Mesodermal cell (in vitro differentiated cells): ENCODE data around the gene IFT88. TPM values are rescaled to one million over a fixed set of nuclear protein-coding genes. Genes with fewer than 3 reads are reported as not detected.
A peak's percentile ranks its signal among the peaks of the same experiment; 100 is the strongest.

Experiments
- H3K27ac ChIP-seq: 2 replicates; pipeline ENCODE4 v1.7.0; 2013; ENCODE audit warnings: mild to moderate bottlenecking, low read depth, low read length, moderate library complexity; ENCODE audit not compliant: severe bottlenecking
- H3K36me3 ChIP-seq: 2 replicates; pipeline ENCODE4 v1.7.1; 2013; ENCODE audit warnings: mild to moderate bottlenecking, low read length, moderate library complexity; ENCODE audit not compliant: control insufficient read depth, insufficient read depth
- H3K4me1 ChIP-seq: one replicate; pipeline ENCODE4 v1.7.1; 2013; ENCODE audit warnings: mild to moderate bottlenecking, low read length; ENCODE audit not compliant: insufficient read depth, control insufficient read depth, poor library complexity, severe bottlenecking
- H3K4me3 ChIP-seq: 2 replicates; pipeline ENCODE4 v1.7.0; 2013; ENCODE audit warnings: low read length, control low read depth, mild to moderate bottlenecking; ENCODE audit not compliant: insufficient read depth, poor library complexity, severe bottlenecking; ENCODE audit errors: extremely low read depth
- H3K9me3 ChIP-seq: 2 replicates; pipeline ENCODE4 v1.7.1; 2013; ENCODE audit warnings: mild to moderate bottlenecking, low read length, moderate library complexity; ENCODE audit not compliant: control insufficient read depth
- WGBS, 2 experiments: methylation state at CpG; one replicate each; pipeline ENCODE4 v1.1.5; 2013; ENCODE audit warnings: missing lambda C conversion rate in 2 of 2; ENCODE audit not compliant: insufficient coverage in 2 of 2; 5-methylcytosine and 5-hydroxymethylcytosine counted together
- polyA plus RNA-seq, 2 experiments: library from polyadenylated mRNA; stranded (reverse); fragments of 50-300 nt; gene quantifications; one replicate each; pipeline ENCODE4 v1.2.3, GENCODE V29; 2013

IFT88 gene
- polyA plus RNA-seq (2013, experiment 1 of 2) = 10.7 TPM
- 13.0 TPM for polyA plus RNA-seq (2013, experiment 2 of 2)

DNA sequence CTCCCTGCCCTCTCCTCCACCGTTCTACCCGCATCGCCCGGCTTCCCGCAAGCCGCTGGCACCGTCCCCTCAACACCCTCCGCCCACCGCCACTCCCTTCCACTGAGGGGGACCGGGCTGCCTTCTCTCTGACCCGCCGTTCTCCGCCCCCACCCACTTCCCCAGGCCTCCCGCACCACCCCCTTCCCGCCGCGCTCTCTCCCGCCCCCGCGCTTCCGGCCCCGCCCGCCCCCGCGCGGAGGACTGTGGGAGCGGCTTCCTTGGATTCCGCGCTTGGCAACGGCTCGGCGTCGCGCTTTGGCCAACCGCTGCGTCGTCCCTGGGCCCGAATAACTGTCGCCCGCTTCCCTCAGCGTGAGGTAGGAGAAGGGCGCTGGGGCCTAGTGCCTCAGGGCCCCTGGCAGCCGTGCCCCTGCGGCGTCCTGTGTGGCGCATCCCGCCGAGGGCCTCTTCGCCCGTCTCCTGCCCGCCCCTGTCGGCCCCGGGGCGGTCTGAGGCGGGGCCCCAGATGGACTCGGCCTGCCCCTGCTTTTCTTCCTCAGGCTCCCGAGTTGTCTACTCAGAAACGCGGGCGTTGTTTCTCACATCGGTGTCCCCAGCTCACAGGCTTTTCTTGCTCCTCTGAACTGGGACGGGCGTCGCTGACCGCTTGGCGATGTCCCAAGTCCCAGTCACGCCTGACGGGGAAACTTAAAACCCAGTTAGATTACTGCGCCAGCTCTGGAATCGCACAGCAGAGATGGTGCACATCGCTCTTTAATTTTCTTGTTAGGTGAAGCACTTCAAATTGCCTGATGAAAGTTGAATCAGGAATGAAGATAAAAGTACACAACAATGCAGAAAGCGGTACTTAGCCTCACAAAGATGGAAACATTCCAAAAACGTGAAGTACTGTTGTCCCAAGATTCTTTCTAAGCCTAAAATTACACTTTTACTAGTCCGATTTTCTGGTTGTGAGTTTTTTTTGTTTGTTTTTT, at the start of gene IFT88:
Gene IFT88 (plus strand): TSS at position 260 of the 977 bp plus-strand sequence. CDS start 7,229 bp downstream, outside the sequence.
- no peaks in the 10 kb centered on the region for H3K36me3 ChIP-seq
- H3K9me3 ChIP-seq = peaks cover 16% of the 10 kb centered on the region
- H3K4me1 ChIP-seq = no peaks in the 10 kb centered on the region
- peak within 1 kb of the TSS; percentile 96 for H3K27ac ChIP-seq
- 1 to 3% methylated on average over 38 to 47 of the region's 74 CpGs for WGBS, 2 experiments
- peak within 1 kb of the TSS; percentile 65 for H3K4me3 ChIP-seq

- Histone ChIP-seq H3K9me3 (no peaks in the 10 kb centered on the region), H3K27ac (no peak overlapping the region), H3K4me3 (no peak overlapping the region), H3K36me3 (no peaks in the 10 kb centered on the region), H3K4me1 (no peaks in the 10 kb centered on the region)
- 87 to 92% methylated on average over 7 of the region's 7 CpGs for WGBS, 2 experiments
Observed at GRCh38 chr13:20518660-20519100, 48.3 kb upstream of the IFT88 start.

- WGBS, 2 experiments = no CpG with 5 or more reads among the region's 1 CpG
- no peak overlapping the region for H3K4me3 ChIP-seq
- no peak overlapping the region for H3K27ac ChIP-seq
Observed at GRCh38 chr13:20519875-20520274, 47.1 kb upstream of the IFT88 start.

GRCh38 chr13:20521364-20522115, 45.4 kb upstream of the IFT88 start:
- H3K9me3 ChIP-seq = no peaks in the 10 kb centered on the region
- no peaks in the 10 kb centered on the region for H3K4me1 ChIP-seq
- WGBS, 2 experiments = 80 to 100% methylated on average over 2 to 4 of the region's 5 CpGs
- no peak overlapping the region for H3K27ac ChIP-seq
- H3K4me3 ChIP-seq = no peak overlapping the region
- no peaks in the 10 kb centered on the region for H3K36me3 ChIP-seq

More at GRCh38 chr13:20519875-20520274, 47.1 kb upstream of the IFT88 start:
- no peaks in the 10 kb centered on the region for H3K36me3 ChIP-seq
- H3K4me1 ChIP-seq = no peaks in the 10 kb centered on the region
- no peaks in the 10 kb centered on the region for H3K9me3 ChIP-seq

GRCh38 chr13:20525144-20525600, 41.8 kb upstream of the IFT88 start:
- H3K4me3 ChIP-seq = peak overlapping the region; percentile 56
- WGBS, 2 experiments = 1 to 4% methylated on average over 36 to 37 of the region's 37 CpGs
- no peaks in the 10 kb centered on the region for H3K9me3 ChIP-seq
- H3K4me1 ChIP-seq = no peaks in the 10 kb centered on the region
- H3K36me3 ChIP-seq = no peaks in the 10 kb centered on the region
- no peak overlapping the region for H3K27ac ChIP-seq

DNA sequence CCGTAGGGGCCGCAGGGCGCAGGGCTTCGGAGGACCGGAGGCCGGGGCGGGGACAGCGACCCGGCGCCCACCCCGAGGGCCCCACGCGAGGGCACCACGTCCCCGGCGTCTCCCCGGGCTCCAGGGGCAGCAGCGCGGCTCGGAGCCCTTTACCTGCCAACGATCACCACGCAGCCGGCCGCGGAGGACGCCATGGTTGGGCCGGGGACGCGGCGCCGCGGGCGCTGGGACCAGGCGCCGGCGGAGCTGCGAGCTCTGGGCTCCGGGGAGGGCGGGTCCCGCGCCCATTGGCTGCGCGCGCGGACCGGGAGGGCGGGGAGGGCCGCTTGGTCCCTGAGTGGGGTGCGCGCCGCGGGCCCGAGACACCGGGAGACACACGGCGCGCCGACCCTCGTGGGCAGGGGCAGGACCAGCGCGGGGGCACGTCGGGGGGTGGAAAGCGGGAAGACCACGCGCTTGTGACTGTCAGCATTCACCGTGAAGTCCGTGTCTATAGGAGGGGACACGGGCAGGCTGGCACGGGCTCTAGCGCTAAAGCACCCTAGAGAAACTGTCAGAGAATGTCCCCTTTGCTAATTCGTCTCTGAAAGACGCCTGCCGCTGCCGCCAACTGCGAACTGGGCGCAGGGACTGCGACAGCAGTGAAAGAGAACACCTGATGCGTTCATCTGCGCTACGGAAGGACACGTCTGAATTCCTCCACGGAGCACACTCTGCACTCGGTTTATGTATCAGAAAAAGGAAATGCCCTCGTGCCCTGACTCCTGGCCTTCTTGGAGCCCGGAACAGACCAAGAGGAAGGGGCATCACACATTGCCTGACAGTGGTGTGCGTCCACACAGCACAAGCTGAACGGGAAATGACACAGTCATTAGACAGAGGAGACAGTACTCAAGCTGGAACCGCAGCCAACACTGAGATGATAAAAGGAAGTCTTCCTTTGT, 41.1 kb upstream of the IFT88 start, which contains the start of gene CRYL1:
Gene CRYL1 (minus strand): TSS at position 257 of the 944 bp plus-strand sequence. CDS start 63 bp downstream, at position 194.
- no peak within 1 kb of the TSS for H3K27ac ChIP-seq
- H3K9me3 ChIP-seq = no peaks in the 10 kb centered on the region
- WGBS, 2 experiments = 1 to 2% methylated on average over 66 to 68 of the region's 89 CpGs
- H3K36me3 ChIP-seq = no peaks in the 10 kb centered on the region
- H3K4me3 ChIP-seq = peak within 1 kb of the TSS; percentile 56
- H3K4me1 ChIP-seq = no peaks in the 10 kb centered on the region

DNA sequence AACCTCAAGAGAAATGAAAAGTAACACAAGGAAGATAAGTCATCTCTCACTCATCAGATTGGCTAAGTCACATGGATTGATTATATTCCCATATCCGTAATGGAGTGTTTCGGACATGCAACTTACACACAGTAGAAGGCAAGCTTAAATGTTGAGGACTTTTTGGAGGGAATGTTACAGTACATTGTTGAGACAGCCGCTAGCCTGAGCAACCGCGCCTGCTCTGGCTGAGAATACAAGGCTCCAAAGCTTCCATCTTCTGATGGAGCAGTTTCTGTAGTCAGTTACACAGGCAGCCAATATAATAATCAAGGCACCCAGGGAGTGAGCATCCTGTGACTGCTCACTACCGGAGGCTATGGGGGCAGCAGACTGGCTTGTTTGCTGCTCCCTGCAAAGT, 40.3 kb upstream of the IFT88 start:
- no peaks in the 10 kb centered on the region for H3K4me1 ChIP-seq
- no peaks in the 10 kb centered on the region for H3K36me3 ChIP-seq
- 81 to 100% methylated on average over 2 to 3 of the region's 6 CpGs for WGBS, 2 experiments
- H3K4me3 ChIP-seq = no peak overlapping the region
- H3K9me3 ChIP-seq = no peaks in the 10 kb centered on the region
- no peak overlapping the region for H3K27ac ChIP-seq

DNA sequence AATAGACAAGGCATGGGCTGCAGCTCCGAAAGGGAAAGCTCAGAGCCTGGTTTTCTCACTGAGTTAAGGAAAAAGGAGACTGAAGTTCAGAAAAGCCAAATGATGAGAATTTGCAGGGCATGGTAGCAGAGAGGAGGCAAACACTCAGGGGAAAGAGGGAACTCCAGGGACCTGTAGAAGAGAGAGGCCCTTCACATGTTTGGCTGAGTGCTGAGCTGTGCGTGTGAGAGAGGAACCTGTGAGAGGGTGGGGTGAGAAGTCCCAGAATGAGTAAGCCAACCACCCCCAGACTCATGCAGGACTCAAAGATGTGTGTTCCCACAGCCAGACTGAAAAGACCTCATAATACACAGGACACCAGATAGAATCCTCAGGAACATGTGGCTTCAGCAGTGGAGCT, 38.5 kb upstream of the IFT88 start:
- Histone ChIP-seq H3K27ac (no peak overlapping the region), H3K4me3 (no peak overlapping the region), H3K9me3 (no peaks in the 10 kb centered on the region), H3K4me1 (no peaks in the 10 kb centered on the region), H3K36me3 (no peaks in the 10 kb centered on the region)
- WGBS, 2 experiments = 95 to 100% methylated on average over 1 to 2 of the region's 2 CpGs

DNA sequence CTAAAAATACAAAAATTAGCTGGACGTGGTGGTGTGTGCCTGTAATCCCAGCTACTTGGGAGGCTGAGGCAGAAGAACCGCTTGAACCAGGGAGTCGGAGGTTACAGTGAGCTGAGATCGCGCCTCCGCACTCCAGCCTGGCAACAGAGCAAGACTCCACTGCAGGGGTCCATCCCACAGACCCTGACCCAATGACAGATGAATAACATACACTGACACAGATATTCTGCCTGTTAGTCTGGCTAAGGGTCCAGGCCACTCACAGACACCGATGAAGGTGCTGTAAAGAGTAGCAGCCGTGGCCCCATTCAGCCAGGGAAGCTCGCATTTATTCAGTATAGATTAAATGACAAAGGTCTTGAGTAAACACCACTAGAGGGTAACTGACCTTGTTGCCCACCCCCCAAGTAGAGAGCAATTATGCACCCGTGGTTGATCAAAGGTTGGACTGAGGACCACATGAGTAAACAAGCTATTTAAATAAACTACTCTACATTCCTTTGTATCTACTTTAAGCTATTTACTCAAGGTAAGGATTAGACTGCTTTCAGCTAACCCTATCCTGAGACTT, 32.8 kb upstream of the IFT88 start:
- Histone ChIP-seq H3K4me1 (no peaks in the 10 kb centered on the region), H3K9me3 (no peaks in the 10 kb centered on the region), H3K36me3 (no peaks in the 10 kb centered on the region), H3K4me3 (no peak overlapping the region), H3K27ac (no peak overlapping the region)
- 62 to 76% methylated on average over 7 to 9 of the region's 10 CpGs for WGBS, 2 experiments
